Breast epithelium (tissue), 3 donors: Measurements from ENCODE around the gene RC3H2.

Source experiments
- CTCF ChIP-seq, 3 donors: fragments of 450-650 bp; IDR thresholded peaks; one replicate each; pipeline ENCODE4 v1.5.1; 2016 to 2017; ENCODE audit warnings: antibody characterized with exemption in 3 of 3, mild to moderate bottlenecking in 3 of 3, moderate library complexity in 3 of 3
- POLR2A ChIP-seq: fragments of 450-650 bp; IDR thresholded peaks from one replicate; pipeline ENCODE4 v1.6.1; 2016; ENCODE audit warnings: antibody characterized with exemption, mild to moderate bottlenecking, moderate library complexity

- TF ChIP-seq POLR2A (no peak), CTCF (IDR thresholded peaks at IDR 0.05) (no peak)
Measured at GRCh38 chr9:122912964-122913673, 8.0 kb upstream of the RC3H2 start, which contains the start of gene ZBTB6.
